ENCODE measurements around the gene AFAP1.

Gene AFAP1

DNA sequence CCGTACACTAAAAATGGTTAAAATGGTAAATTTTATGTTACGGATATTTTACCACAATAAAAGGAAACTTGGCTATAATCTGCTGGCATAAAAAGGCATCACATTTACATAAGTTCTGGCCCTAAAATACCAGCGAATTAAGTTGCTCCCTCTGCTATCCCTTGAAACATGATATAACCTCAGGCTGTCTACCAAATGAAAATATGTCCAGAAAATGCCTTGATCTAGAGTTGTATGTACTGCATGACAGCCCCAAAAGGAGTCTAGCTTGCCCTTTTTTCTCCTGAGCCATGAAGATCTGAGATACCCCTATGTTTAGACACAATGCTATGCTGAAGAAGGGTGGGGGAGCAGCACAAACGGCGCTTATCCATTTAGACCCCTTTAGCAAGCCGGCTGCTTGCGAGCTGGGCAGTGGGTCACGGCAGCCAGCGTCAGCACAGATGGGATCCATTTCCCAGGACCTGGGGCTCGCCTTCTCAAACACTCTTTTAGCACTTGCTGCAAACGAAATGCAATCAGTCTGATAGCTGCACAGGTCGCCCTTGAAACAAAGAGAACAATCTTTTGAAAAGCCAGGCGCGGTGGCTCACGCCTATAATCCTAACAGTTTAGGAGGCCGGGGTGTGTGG, 77.0 kb downstream of the AFAP1 start:
- no peak for DNase-seq

DNA sequence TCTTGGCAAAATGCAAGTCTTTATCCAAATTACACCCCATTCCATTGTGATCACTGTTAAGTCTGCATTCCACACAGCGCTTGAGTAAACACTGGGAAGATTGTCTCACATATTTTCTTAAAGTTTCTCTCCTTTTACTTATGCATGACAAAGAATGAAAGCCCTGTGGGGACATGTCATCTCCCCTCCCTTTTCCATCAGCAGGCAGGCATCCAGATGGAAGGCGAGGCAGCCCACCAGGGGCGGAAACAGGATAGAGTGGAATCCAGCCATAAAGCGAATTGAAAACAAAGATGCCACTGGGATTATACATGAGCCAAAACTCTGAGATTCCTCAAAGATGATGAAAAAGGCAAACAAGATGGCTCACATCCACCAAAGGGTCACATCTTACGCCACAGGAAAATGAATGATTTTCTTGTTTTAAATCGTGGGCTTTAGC, 78.2 kb downstream of the AFAP1 start:
- no peak for DNase-seq

DNA sequence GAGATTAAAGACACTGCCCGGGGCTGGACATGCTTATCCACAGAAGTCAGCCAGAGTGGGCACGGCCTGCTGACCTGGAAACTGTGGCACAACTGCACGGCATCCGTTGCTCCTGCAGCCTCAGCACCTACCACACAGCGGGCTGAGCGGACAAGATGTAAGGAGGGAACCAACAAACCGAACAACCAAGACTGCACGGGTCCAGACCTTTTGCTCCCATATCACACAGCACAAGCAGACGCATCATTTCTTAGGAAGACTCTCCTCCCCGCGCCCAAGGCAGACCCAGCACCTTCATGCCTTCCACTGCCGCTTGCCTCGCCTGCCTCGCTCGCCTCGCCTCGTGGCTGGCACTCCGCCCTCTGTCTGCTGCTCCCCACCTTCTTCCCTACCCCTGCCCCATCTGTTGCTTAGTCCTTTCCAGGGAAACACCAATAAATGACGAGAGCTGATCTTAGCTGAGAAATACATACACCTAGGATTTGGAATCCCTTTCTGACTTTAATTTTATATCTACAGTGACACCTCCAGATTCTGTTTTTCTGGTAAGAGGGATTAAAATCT, 79.0 kb downstream of the AFAP1 start:
- no peak for DNase-seq

DNA sequence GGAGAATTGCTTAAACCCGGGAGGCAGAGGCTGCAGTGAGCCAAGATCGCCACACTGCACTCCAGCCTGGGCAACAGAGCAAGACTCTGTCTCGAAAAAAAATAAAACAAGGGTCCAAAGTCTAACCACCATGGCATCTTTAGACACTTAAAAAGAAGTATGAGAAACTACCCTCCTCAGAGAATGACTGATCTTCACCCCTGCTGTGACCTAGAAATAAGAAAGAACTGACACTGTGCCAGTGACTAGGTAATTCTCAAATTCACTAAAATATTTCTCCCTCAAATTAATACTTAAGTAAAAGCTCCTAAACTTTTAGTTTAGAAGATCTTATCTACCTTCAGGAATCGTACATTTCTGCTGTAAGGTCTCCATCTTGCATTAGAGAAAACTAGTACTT, 80.3 kb downstream of the AFAP1 start:
- DNase-seq: no peak

- DNase-seq: no peak
Measured at GRCh38 chr4:7858498-7858897, 81.2 kb downstream of the AFAP1 start.

- no peak for DNase-seq
Measured at GRCh38 chr4:7857993-7858392, 81.7 kb downstream of the AFAP1 start.

GRCh38 chr4:7857238-7857701, 82.4 kb downstream of the AFAP1 start:
- no peak for DNase-seq

DNA sequence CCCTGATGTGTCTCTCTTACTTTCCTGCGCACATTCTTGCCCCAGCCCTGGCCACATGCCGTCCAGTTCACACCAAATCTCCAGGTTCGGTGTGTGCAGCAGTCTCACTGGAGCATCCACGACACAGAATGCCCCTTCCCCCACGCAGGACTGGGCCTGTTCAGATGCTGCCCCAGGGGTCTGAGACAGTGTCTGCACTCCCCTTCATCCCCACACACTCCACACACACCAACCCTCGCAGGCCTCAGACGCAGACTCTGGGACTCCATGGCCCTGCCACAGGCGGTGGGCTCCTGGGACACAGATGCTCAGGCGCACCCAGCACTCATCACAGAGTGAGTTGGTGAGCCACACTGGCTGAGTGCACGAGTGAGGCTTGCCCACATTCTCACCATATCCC, 83.9 kb downstream of the AFAP1 start:
- no peak for DNase-seq

DNA sequence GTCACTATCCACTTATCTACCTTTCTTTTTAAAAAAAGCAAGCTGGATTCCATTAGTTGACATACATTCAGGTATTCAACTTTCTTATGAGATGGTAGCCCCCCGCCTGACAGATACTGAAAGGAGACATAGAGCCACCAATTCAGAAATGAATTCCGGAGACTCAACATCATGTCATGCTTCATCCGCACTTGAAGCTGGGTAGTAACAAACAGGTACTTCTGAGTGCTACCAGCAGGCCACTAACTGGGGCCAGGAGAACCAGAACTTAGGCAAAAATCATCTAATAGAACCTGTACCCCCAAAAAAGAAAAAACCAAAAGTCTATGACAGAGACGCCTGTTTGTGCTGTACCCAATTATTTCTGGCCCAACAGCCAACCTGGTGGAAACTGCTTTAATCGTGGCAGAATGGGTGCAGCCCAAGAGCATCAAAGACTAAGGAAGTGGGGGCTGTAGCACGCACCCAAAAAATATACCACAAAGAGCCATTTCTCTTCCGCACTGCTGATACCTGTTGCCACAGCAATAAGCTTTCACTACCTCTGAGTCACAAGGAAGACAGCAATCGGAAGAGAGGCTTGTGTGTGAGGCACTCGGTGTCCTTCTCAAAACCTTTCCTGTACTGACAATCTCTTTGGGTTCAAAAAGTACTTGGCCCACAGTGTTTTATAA, 84.8 kb downstream of the AFAP1 start:
- DNase-seq: no peak

DNA sequence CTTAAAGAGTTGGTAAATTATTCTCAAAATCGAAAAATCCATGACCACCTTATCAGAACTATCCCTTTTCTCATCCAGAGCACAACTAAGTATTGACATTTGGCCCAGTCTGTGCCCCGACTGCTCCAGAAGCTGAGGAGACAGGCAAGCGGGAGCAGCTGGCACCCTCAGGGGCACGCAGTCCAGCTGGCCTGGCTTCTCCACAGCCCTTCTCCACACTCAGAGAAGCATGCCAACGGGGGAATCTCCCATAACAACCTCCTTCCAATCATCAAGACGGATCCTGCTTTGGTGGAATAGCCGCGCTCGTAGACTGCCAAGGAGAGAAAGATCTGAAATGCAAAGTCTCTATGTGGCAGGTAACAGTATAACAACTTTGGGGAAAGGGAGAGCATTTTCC, 85.4 kb downstream of the AFAP1 start:
- DNase-seq: no peak

DNA sequence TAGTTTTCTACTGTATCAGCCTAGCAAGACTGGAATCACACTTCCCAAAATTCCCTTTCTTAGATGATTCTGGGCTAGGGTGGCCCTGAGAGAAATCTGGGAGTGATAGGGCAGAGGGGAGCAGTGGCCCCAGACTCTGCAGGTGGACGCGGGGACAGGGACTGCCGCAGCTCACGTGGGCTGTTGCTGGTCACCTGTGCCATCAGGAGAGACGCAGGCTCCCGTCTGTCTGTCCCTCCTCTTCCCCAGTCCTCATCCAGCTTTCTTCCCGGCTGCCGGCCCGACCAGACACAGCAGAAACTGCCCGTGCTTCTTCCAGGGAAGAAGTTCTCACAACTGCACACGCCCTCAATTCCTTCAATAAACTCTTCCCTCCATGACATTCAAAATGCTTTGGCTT, 86.4 kb downstream of the AFAP1 start:
- DNase-seq: no peak

DNA sequence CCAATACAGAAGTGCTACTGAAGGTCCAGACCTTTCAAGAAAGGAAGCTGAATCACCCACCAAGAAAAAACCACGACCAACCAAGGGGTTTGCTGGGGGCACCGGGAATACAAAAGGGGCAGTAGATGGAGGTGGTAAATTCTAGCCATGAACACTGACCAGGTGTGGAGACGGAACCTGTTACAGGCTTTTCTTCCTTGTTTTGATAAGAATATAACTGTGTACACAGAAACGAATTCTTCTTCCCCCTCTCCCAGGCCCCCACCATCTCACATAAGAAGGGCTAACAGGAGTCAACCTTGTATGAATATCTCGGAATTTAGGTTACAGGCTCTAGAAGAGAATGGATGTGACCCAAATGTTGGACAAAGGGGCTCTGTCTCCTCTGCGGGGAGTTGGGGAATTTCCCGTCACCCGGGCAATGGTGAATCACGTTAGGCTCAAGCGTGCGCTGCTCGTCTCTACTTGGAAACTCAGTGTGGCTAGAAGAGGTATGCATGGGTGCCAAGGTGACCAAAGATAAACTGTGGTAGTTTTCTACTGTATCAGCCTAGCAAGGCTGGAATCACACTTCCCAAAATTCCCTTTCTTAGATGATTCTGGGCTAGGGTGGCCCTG, 87.0 kb downstream of the AFAP1 start:
- DNase-seq: no peak

GRCh38 chr4:7850489-7850888, 89.2 kb downstream of the AFAP1 start:
- no peak for DNase-seq

DNA sequence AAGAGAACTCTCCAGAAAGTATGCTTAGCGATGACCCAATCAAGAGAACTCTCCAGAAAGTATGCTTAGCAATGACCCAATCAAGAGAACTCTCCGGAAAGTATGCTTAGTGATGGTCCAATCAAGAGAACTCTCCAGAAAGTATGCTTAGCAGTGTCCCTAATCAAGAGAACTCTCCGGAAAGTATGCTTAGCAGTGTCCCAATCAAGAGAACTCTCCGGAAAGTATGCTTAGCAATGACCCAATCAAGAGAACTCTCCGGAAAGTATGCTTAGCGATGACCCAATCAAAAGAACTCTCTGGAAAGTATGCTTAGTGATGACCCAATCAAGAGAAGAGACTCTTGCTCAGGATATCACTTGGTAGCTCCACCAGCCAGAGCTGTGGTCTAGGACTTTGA, 92.5 kb downstream of the AFAP1 start:
- no peak for DNase-seq

- no peak for DNase-seq
Measured at GRCh38 chr4:7845493-7846128, 94.0 kb downstream of the AFAP1 start.

GRCh38 chr4:7844594-7844991, 95.1 kb downstream of the AFAP1 start:
- no peak for DNase-seq

GRCh38 chr4:7843831-7844593, 95.6 kb downstream of the AFAP1 start:
- no peak for DNase-seq

GRCh38 chr4:7842384-7843279, 97.0 kb downstream of the AFAP1 start:
- no peak for DNase-seq

DNA sequence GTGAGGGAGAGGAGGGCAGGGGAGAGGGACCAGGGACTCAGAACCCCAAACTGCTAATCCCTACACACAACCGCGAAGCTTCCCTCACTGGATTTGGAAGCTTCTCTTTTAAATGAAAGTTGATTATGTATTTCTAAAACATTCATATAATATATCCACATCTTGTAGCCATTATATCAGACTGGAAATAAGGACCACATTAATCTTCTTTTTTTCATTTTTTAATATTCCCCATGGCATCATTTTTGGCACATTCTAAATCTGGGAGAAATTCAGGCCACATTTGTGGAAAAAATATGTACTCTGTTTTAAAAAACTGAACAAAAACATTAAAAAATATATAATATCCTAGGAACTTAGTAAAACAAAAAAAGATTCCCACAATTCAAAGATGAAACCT, 97.8 kb downstream of the AFAP1 start:
- DNase-seq: no peak

GRCh38 chr4:7841071-7841470, 98.6 kb downstream of the AFAP1 start:
- no peak for DNase-seq

GRCh38 chr4:7839856-7840255, 99.8 kb downstream of the AFAP1 start:
- no peak for DNase-seq

All from NCI-H526 treated with DMSO at 0.1 percent for 48 hours (cell line).